BJ (cell line): Measurements from ENCODE around the gene GOPC. TPM values are rescaled to one million over a fixed set of nuclear protein-coding genes. Genes with fewer than 3 reads are reported as not detected.
A peak's percentile ranks its signal among the peaks of the same experiment; 100 is the strongest.
"Not testable (repeated sequence)": the region's sequence is repeated elsewhere in the genome, so short reads cannot be mapped to it uniquely, and the experiment has no call there.

Source experiments
- CTCF ChIA-PET: fragments of 350-600 bp; formaldehyde crosslinking; extraction: SDS; loops from one replicate; lab custom pipeline; 2021; ENCODE audit warnings: antibody characterized with exemption, inconsistent platforms; lab: Yijun Ruan, JAX
- POLR2A ChIA-PET: fragments of 300-600 bp; sonication (Branson Sonifier 250); formaldehyde crosslinking; extraction: SDS; loops from one replicate; lab custom pipeline; 2021; ENCODE audit warnings: antibody characterized with exemption; lab: Charles Lee
- DNase-seq: peaks from one replicate; pipeline ENCODE4 v3.0.0-alpha.2; 2011; ENCODE audit warnings: low read depth
- H3K27me3 ChIP-seq: 2 replicates; pipeline ENCODE4 v1.6.0; 2011; ENCODE audit warnings: low read length; ENCODE audit not compliant: control insufficient read depth, insufficient read depth
- H3K36me3 ChIP-seq: 2 replicates; pipeline ENCODE4 v1.5.1; 2011; ENCODE audit warnings: low read length; ENCODE audit not compliant: control insufficient read depth, insufficient read depth
- H3K4me3 ChIP-seq: 2 replicates; pipeline ENCODE4 v1.5.1; 2011; ENCODE audit warnings: low read depth, mild to moderate bottlenecking, control low read depth, low read length
- polyA minus RNA-seq: library from RNA; depleted of rRNA, polyadenylated mRNA; stranded (reverse); fragments of >200 nt; gene quantifications from 2 replicates; pipeline ENCODE4 v1.2.3, GENCODE V29; 2011; rRNA and poly(A)+ RNA removed
- polyA plus RNA-seq: library from polyadenylated mRNA; depleted of rRNA; stranded (reverse); fragments of >200 nt; gene quantifications from 2 replicates; pipeline ENCODE4 v1.2.3, GENCODE V29; 2011; rRNA removed
- TF ChIP-seq, protein P1 (sequence below): IDR thresholded peaks from 2 replicates; pipeline ENCODE4 v1.5.1; 2011; ENCODE audit warnings: low read depth, mild to moderate bottlenecking, control low read depth, inconsistent platforms, low read length, moderate library complexity; ENCODE audit not compliant: insufficient read depth

The GOPC gene
- polyA plus RNA-seq: 26.9 and 57.1 TPM in 2 replicates
- 17.0 and 18.3 TPM in 2 replicates for polyA minus RNA-seq

GRCh38 chr6:117602151-117602898 is at the start of gene GOPC:
TSS of gene GOPC (minus strand) at chr6:117602511. CDS start at chr6:117602288, 223 bp downstream.
- H3K4me3 ChIP-seq: peak within 1 kb of the TSS; percentile 87
- no peaks in the 10 kb centered on the region for H3K27me3 ChIP-seq
- TF ChIP-seq, protein P1, sequence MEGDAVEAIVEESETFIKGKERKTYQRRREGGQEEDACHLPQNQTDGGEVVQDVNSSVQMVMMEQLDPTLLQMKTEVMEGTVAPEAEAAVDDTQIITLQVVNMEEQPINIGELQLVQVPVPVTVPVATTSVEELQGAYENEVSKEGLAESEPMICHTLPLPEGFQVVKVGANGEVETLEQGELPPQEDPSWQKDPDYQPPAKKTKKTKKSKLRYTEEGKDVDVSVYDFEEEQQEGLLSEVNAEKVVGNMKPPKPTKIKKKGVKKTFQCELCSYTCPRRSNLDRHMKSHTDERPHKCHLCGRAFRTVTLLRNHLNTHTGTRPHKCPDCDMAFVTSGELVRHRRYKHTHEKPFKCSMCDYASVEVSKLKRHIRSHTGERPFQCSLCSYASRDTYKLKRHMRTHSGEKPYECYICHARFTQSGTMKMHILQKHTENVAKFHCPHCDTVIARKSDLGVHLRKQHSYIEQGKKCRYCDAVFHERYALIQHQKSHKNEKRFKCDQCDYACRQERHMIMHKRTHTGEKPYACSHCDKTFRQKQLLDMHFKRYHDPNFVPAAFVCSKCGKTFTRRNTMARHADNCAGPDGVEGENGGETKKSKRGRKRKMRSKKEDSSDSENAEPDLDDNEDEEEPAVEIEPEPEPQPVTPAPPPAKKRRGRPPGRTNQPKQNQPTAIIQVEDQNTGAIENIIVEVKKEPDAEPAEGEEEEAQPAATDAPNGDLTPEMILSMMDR: peak; percentile 31; the same call in 1 of the 2 replicates
- peaks cover 2% of the 10 kb centered on the region; the same call in 1 of the 2 replicates for H3K36me3 ChIP-seq
- ChIA-PET POLR2A (interaction anchor here (0.6 to 1.1 kb wide), 3 partner anchors 154 to 196 kb away, joined by 4 read pairs; no protein-coding TSS in a partner anchor), CTCF (interaction anchor here (0.6 to 8.4 kb wide), 7 partner anchors 19 to 793 kb away, joined by 3 to 110 read pairs (median 4); no protein-coding TSS in a partner anchor)
- DNase-seq: peak; percentile 93

GRCh38 chr6:117651984-117652383 is 49.7 kb upstream of the GOPC start:
- POLR2A ChIA-PET, CTCF ChIA-PET, H3K27me3 ChIP-seq, H3K4me3 ChIP-seq, DNase-seq, H3K36me3 ChIP-seq: not testable (repeated sequence)

GRCh38 chr6:117642976-117643375 is 40.7 kb upstream of the GOPC start:
- CTCF ChIA-PET: no interaction called here
- TF ChIP-seq, protein P1: no peak
- POLR2A ChIA-PET: no interaction called here
- Histone ChIP-seq H3K36me3 (no peaks in the 10 kb centered on the region), H3K4me3 (no peak overlapping the region), H3K27me3 (no peaks in the 10 kb centered on the region)
- no peak for DNase-seq

- no peak overlapping the region for H3K4me3 ChIP-seq
- no peak for DNase-seq
- H3K27me3 ChIP-seq: no peaks in the 10 kb centered on the region
- H3K36me3 ChIP-seq: no peaks in the 10 kb centered on the region
- TF ChIP-seq, protein P1: no peak
- CTCF ChIA-PET: no interaction called here
- POLR2A ChIA-PET: no interaction called here
These were observed 35.5 kb upstream of the GOPC start for GRCh38 chr6:117637770-117638169.

- POLR2A ChIA-PET: no interaction called here
- CTCF ChIA-PET: interaction anchor here (0.6 to 1.3 kb wide), 2 partner anchors 16 to 282 kb away, joined by 3 to 5 read pairs; no protein-coding TSS in a partner anchor
- DNase-seq: no peak
- H3K27me3 ChIP-seq: no peaks in the 10 kb centered on the region
- H3K36me3 ChIP-seq: no peaks in the 10 kb centered on the region
- TF ChIP-seq, protein P1: no peak
- H3K4me3 ChIP-seq: no peak overlapping the region
These were observed 26.9 kb upstream of the GOPC start for GRCh38 chr6:117629119-117629660.
